A549 (cell line): ENCODE results near the gene TSPAN8. TPM values are rescaled to one million over a fixed set of nuclear protein-coding genes. Genes with fewer than 3 reads are reported as not detected.

ENCODE experiments used
- ATAC-seq, 2 experiments: fragments of 200-7000 bp in 1 of 2; fragments of >200 bp in 1 of 2; cut with Nextera tagmentation in 1 of 2; cut with Tn5 transposase in 1 of 2; 3 replicates each; pipeline versions ENCODE4 v1.8.0 to v1.9.1; 2018 to 2020; ENCODE audit warnings: mild to moderate bottlenecking in 1 of 2, moderate library complexity in 1 of 2
- CTCF ChIA-PET: fragments of 300-600 bp; sonication (Branson Sonifier 250); formaldehyde crosslinking; extraction: SDS; loops from one replicate; lab custom pipeline; 2021; ENCODE audit warnings: antibody characterized with exemption, inconsistent platforms; lab: Yijun Ruan, JAX
- POLR2A ChIA-PET: fragments of 350-600 bp; formaldehyde crosslinking; extraction: SDS; loops from one replicate; lab custom pipeline; 2021; ENCODE audit warnings: antibody characterized with exemption, inconsistent platforms; lab: Yijun Ruan, JAX
- DNase-seq, 2 experiments: peaks; one replicate each; pipeline versions ENCODE4 v3.0.0 to v3.0.0-alpha.2; 2011 to 2016; ENCODE audit warnings: low read depth in 1 of 2, low spot score in 1 of 2
- FAIRE-seq: peaks from 2 replicates; lab custom pipeline; 2011; peaks lifted over from hg19 to GRCh38; lab: Jason Lieb, UNC
- H3K27ac ChIP-seq, 2 experiments: fragments of >200 bp; sonication (Bioruptor Twin); formaldehyde crosslinking; 3 replicates each; pipeline ENCODE4 v1.5.1; 2016 to 2017
- H3K4me1 ChIP-seq: fragments of >200 bp; sonication (Bioruptor Twin); formaldehyde crosslinking; 3 replicates; pipeline ENCODE4 v1.6.1; 2016
- H3K4me2 ChIP-seq: fragments of >200 bp; sonication (Bioruptor Twin); formaldehyde crosslinking; 3 replicates; pipeline ENCODE4 v1.6.1; 2016
- H3K4me3 ChIP-seq: fragments of >200 bp; sonication (Bioruptor Twin); formaldehyde crosslinking; 3 replicates; pipeline ENCODE4 v1.5.1; 2016
- H3K9me3 ChIP-seq: fragments of >200 bp; sonication (Bioruptor Twin); formaldehyde crosslinking; 3 replicates; pipeline ENCODE4 v1.6.1; 2016
- BHLHE40 ChIP-seq: IDR thresholded peaks from 2 replicates; pipeline ENCODE4 v1.6.1; 2012; ENCODE audit warnings: low read depth, low read length, inconsistent platforms
- CBX8 ChIP-seq: fragments of 200-600 bp; sonication (generic); IDR thresholded peaks from 2 replicates; pipeline ENCODE4 v1.6.1; 2016
- CTCF ChIP-seq: fragments of >200 bp; sonication (Bioruptor Twin); formaldehyde crosslinking; IDR thresholded peaks from 3 replicates; pipeline ENCODE4 v1.5.1; 2016
- EHMT2 ChIP-seq: fragments of 200-600 bp; sonication (generic); IDR thresholded peaks from 2 replicates; pipeline ENCODE4 v1.6.1; 2016; ENCODE audit warnings: antibody characterized with exemption, low read depth, mild to moderate bottlenecking, moderate library complexity
- ESRRA ChIP-seq: fragments of 150-350 bp; IDR thresholded peaks from 2 replicates; pipeline ENCODE4 v1.6.1; 2014; ENCODE audit warnings: mild to moderate bottlenecking, low read length, borderline replicate concordance
- GATA3 ChIP-seq: IDR thresholded peaks from 2 replicates; pipeline ENCODE4 v1.6.1; 2012; ENCODE audit warnings: borderline replicate concordance
- HOXB5 ChIP-seq: fragments of 250-450 bp; sonication (Bioruptor Pico); IDR thresholded peaks from 2 replicates; pipeline ENCODE4 v1.5.0; 2020; ENCODE audit warnings: mild to moderate bottlenecking, moderate library complexity
- MAFK ChIP-seq: fragments of 450-650 bp; IDR thresholded peaks from 2 replicates; pipeline ENCODE4 v1.6.1; 2014; ENCODE audit not compliant: partially characterized antibody
- NPAS2 ChIP-seq: fragments of 250-450 bp; sonication (Bioruptor Pico); IDR thresholded peaks from 2 replicates; pipeline ENCODE4 v1.8.0; 2022; ENCODE audit warnings: mild to moderate bottlenecking, moderate library complexity, borderline replicate concordance
- POLR2AphosphoS2 ChIP-seq: conservative IDR thresholded peaks from 2 replicates; pipeline ENCODE4 v1.6.1; 2012; ENCODE audit warnings: low read length, improper control_type of control experiment, inconsistent platforms
- REST ChIP-seq: fragments of 200-600 bp; sonication (generic); IDR thresholded peaks from 2 replicates; pipeline ENCODE4 v1.6.1; 2016; ENCODE audit warnings: antibody characterized with exemption, mild to moderate bottlenecking, moderate library complexity
- ZFP36 ChIP-seq: fragments of 450-650 bp; IDR thresholded peaks from 2 replicates; pipeline ENCODE4 v1.6.1; 2014; ENCODE audit warnings: borderline replicate concordance; ENCODE audit not compliant: partially characterized antibody
- ZNF302 ChIP-seq: fragments of 250-450 bp; sonication (Bioruptor Pico); IDR thresholded peaks from 2 replicates; pipeline ENCODE4 v1.9.0; 2021; ENCODE audit warnings: inconsistent platforms, mild to moderate bottlenecking, moderate library complexity
- ZSCAN20 ChIP-seq: fragments of 250-450 bp; sonication (Bioruptor Pico); IDR thresholded peaks from 2 replicates; pipeline ENCODE4 v1.8.0; 2022; ENCODE audit warnings: mild to moderate bottlenecking, moderate library complexity
- WGBS: methylation state at CpG from one replicate; pipeline ENCODE4 v1.1.6; 2017; ENCODE audit errors: missing lambda C conversion rate; 5-methylcytosine and 5-hydroxymethylcytosine counted together
- polyA plus RNA-seq, 4 experiments: library from polyadenylated mRNA; depleted of rRNA in 3 of 4; stranded (reverse); fragments of >200 nt; fragmentation: RNase III in 1 of 4; extraction: RNeasy Plus Mini Kit Qiagen cat#74134 plus additional on column Dnase treatment in 1 of 4; gene quantifications; 2 replicates in 3 of 4; 3 replicates in 1 of 4; pipeline ENCODE4 v1.2.3, GENCODE V29; 2011 to 2017
- TF ChIP-seq, protein P1 (sequence below): fragments of >200 bp; sonication (Bioruptor Twin); formaldehyde crosslinking; IDR thresholded peaks from 2 replicates; pipeline ENCODE4 v1.6.1; 2016
- TF ChIP-seq, protein P2 (sequence below): IDR thresholded peaks from 2 replicates; pipeline ENCODE4 v1.6.1; 2012

Gene TSPAN8
- polyA plus RNA-seq, 2 of the 4 experiments (the other 2 are of a cell fraction) = 0.16 TPM; not detected in 1

DNA sequence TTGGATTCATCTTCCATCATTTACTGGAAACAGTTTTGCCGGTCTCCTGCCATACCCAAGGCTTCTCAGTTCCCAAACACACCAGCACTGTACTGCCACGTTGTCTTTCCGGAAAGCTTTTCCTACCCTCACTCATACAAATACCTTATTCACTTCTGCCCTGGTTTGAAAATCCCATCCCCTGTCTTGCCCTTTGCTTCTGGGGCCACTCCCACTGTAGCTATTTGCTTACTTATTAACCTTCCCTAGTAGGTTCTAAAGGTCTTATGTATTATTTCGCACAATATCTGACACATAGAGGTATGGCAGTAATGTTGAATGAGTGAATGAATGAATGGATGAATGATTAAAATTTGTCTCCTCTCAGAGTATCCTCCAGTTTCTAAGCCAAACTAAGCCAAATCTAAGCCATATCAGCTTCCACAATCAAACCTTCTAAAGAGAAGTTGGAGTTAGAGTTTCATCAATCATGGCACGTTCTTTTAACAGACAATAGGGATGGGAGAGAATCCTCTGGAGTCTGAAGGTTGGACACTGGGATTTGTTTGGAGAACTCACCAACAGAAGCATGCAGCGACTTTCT lies 18.6 kb downstream of the TSPAN8 start:
- no peak for TF ChIP-seq MAFK
- TF ChIP-seq, protein P1, sequence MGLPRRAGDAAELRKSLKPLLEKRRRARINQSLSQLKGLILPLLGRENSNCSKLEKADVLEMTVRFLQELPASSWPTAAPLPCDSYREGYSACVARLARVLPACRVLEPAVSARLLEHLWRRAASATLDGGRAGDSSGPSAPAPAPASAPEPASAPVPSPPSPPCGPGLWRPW = no peak
- no peak for FAIRE-seq
- WGBS = 15% methylated on average over 6 of the region's 6 CpGs
- Histone ChIP-seq H3K4me2 (no peak overlapping the region), H3K4me3 (no peak overlapping the region), H3K9me3 (no peaks in the 10 kb centered on the region), H3K27ac (no peak overlapping the region), H3K4me1 (no peaks in the 10 kb centered on the region)
- POLR2A ChIA-PET = no interaction called here
- CTCF ChIA-PET = no interaction called here
- ATAC-seq = no peak
- DNase-seq = no peak

- no peak for ATAC-seq
Observed at GRCh38 chr12:71138011-71138410, 19.8 kb downstream of the TSPAN8 start.

More at GRCh38 chr12:71138011-71138410, 19.8 kb downstream of the TSPAN8 start:
- Histone ChIP-seq H3K9me3 (no peaks in the 10 kb centered on the region), H3K27ac (no peak overlapping the region), H3K4me2 (no peak overlapping the region), H3K4me1 (no peaks in the 10 kb centered on the region), H3K4me3 (no peak overlapping the region)
- ChIA-PET CTCF (no interaction called here), POLR2A (no interaction called here)
- TF ChIP-seq NPAS2 (CRISPR knock-in tag) = no peak
- TF ChIP-seq, protein P1 = no peak
- TF ChIP-seq, protein P2, sequence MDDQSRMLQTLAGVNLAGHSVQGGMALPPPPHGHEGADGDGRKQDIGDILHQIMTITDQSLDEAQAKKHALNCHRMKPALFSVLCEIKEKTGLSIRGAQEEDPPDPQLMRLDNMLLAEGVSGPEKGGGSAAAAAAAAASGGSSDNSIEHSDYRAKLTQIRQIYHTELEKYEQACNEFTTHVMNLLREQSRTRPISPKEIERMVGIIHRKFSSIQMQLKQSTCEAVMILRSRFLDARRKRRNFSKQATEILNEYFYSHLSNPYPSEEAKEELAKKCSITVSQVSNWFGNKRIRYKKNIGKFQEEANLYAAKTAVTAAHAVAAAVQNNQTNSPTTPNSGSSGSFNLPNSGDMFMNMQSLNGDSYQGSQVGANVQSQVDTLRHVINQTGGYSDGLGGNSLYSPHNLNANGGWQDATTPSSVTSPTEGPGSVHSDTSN = no peak
- no peak for TF ChIP-seq EHMT2
- no peak for TF ChIP-seq CBX8
- no peak for TF ChIP-seq CTCF
- no peak for TF ChIP-seq POLR2AphosphoS2
- no peak for TF ChIP-seq ZNF302
- TF ChIP-seq BHLHE40 = no peak
- no peak for TF ChIP-seq HOXB5 (CRISPR knock-in tag)
- TF ChIP-seq GATA3 = no peak
- no peak for TF ChIP-seq REST
- no peak for TF ChIP-seq ZFP36
- TF ChIP-seq ESRRA = no peak
- no peak for TF ChIP-seq ZSCAN20
- no peak for FAIRE-seq
- DNase-seq = no peak
- 49% methylated on average over 3 of the region's 3 CpGs for WGBS
